Activated naive CD4-positive, alpha-beta T cell treated with Interleukin-2 at 50 U/mL for 16 hours (primary cell): Measurements from ENCODE around the gene TFEB.

ENCODE experiments used
- DNase-seq: peaks from one replicate; pipeline ENCODE4 v3.0.0-alpha.2; 2020

TFEB gene

GRCh38 chr6:41763470-41763869 lies 28.1 kb upstream of the TFEB start:
- DNase-seq: no peak

GRCh38 chr6:41759905-41760579 lies 24.6 kb upstream of the TFEB start:
- DNase-seq: no peak

- DNase-seq: no peak
Observed at GRCh38 chr6:41759106-41759904, 23.9 kb upstream of the TFEB start.

GRCh38 chr6:41758641-41759035 lies 23.2 kb upstream of the TFEB start:
- no peak for DNase-seq

GRCh38 chr6:41757931-41758640 lies 22.7 kb upstream of the TFEB start:
- DNase-seq: no peak

GRCh38 chr6:41757271-41757670 lies 21.9 kb upstream of the TFEB start:
- no peak for DNase-seq

GRCh38 chr6:41756354-41756753 lies 20.9 kb upstream of the TFEB start:
- DNase-seq: no peak

- no peak for DNase-seq
Observed at GRCh38 chr6:41755895-41756294, 20.5 kb upstream of the TFEB start.

GRCh38 chr6:41750374-41750773 lies 15.0 kb upstream of the TFEB start:
- DNase-seq: no peak

GRCh38 chr6:41748542-41748941 lies 13.1 kb upstream of the TFEB start:
- DNase-seq: no peak

- DNase-seq: no peak
Observed at GRCh38 chr6:41748102-41748477, 12.7 kb upstream of the TFEB start.

- no peak for DNase-seq
Observed at GRCh38 chr6:41747256-41748101, 12.1 kb upstream of the TFEB start, which contains the start of gene PGC. Gene PGC (minus strand): TSS chr6:41747397. CDS start chr6:41747334, 63 bp downstream.

- DNase-seq: no peak
Observed at GRCh38 chr6:41746107-41746506, 10.7 kb upstream of the TFEB start.

GRCh38 chr6:41744236-41744787 lies 8.9 kb upstream of the TFEB start:
- no peak for DNase-seq

GRCh38 chr6:41743406-41744235 lies 8.2 kb upstream of the TFEB start:
- no peak for DNase-seq

GRCh38 chr6:41741625-41742490 lies 6.5 kb upstream of the TFEB start:
- DNase-seq: no peak

- no peak for DNase-seq
Observed at GRCh38 chr6:41740366-41741162, 5.2 kb upstream of the TFEB start.

- DNase-seq: no peak
Observed at GRCh38 chr6:41739041-41739440, 3.6 kb upstream of the TFEB start.

- no peak for DNase-seq
Observed at GRCh38 chr6:41737591-41738130, 2.3 kb upstream of the TFEB start.
